MM.1S (cell line): ENCODE measurements around the gene LRRC49.

Experiments
- DNase-seq: peaks from one replicate; pipeline ENCODE4 v3.0.0-alpha.2; 2015
- H2AFZ ChIP-seq: fragments of 300-600 bp; sonication (generic); 2 replicates; pipeline ENCODE4 v1.6.0; 2016; ENCODE audit warnings: antibody characterized with exemption, low read length
- H3F3A ChIP-seq: fragments of 300-600 bp; sonication (generic); 2 replicates; pipeline ENCODE4 v1.6.1; 2016; ENCODE audit warnings: mild to moderate bottlenecking, antibody characterized with exemption, low read length, moderate library complexity, mixed read lengths; ENCODE audit not compliant: insufficient read depth
- H3K27ac ChIP-seq: fragments of 300-600 bp; sonication (generic); 2 replicates; pipeline ENCODE4 v1.5.1; 2016; ENCODE audit warnings: mild to moderate bottlenecking, low read length
- H3K27me3 ChIP-seq: fragments of 300-600 bp; sonication (generic); replicated peaks from 2 replicates; pipeline ENCODE4 v1.6.0; 2016; ENCODE audit warnings: low read length; ENCODE audit not compliant: insufficient read depth
- H3K36me3 ChIP-seq: fragments of 300-600 bp; sonication (generic); replicated peaks from 2 replicates; pipeline ENCODE4 v1.6.1; 2016; ENCODE audit warnings: mild to moderate bottlenecking, low read length, mixed read lengths; ENCODE audit not compliant: insufficient read depth
- H3K4me1 ChIP-seq: fragments of 300-600 bp; sonication (generic); 2 replicates; pipeline ENCODE4 v1.6.1; 2016; ENCODE audit warnings: low read length, mixed read lengths
- H3K4me2 ChIP-seq: fragments of 300-600 bp; sonication (generic); 2 replicates; pipeline ENCODE4 v1.6.0; 2016; ENCODE audit warnings: low read depth, low read length
- H3K4me3 ChIP-seq: fragments of 300-600 bp; sonication (generic); 2 replicates; pipeline ENCODE4 v1.5.1; 2016; ENCODE audit warnings: low read length, mixed read lengths
- H3K79me2 ChIP-seq: fragments of 300-600 bp; sonication (generic); 2 replicates; pipeline ENCODE4 v1.6.1; 2016; ENCODE audit warnings: mixed run types, low read length, mixed read lengths
- H3K9ac ChIP-seq: fragments of 300-600 bp; sonication (generic); 2 replicates; pipeline ENCODE4 v1.6.1; 2016; ENCODE audit warnings: low read length, mixed read lengths
- H3K9me2 ChIP-seq: fragments of 300-600 bp; sonication (generic); replicated peaks from 2 replicates; pipeline ENCODE4 v1.6.1; 2016; ENCODE audit warnings: mild to moderate bottlenecking, low read length, mixed read lengths; ENCODE audit not compliant: insufficient read depth
- H3K9me3 ChIP-seq: fragments of 300-600 bp; sonication (generic); replicated peaks from 2 replicates; pipeline ENCODE4 v1.6.1; 2016; ENCODE audit warnings: mild to moderate bottlenecking, low read length, mixed read lengths; ENCODE audit not compliant: insufficient read depth
- H4K20me1 ChIP-seq: fragments of 300-600 bp; sonication (generic); 2 replicates; pipeline ENCODE4 v1.6.1; 2016; ENCODE audit warnings: mild to moderate bottlenecking, low read length, moderate library complexity, mixed read lengths; ENCODE audit not compliant: insufficient read depth
- CTCF ChIP-seq: fragments of 300-600 bp; sonication (generic); IDR thresholded peaks from 2 replicates; pipeline ENCODE4 v1.5.1; 2016; ENCODE audit warnings: antibody characterized with exemption, low read length, mixed read lengths
- EZH2 ChIP-seq: fragments of 300-600 bp; sonication (generic); optimal IDR thresholded peaks from 2 replicates; pipeline ENCODE3; 2017; ENCODE audit warnings: low read depth, mild to moderate bottlenecking, antibody characterized with exemption, low read length, mixed read lengths
- EZH2phosphoT487 ChIP-seq: fragments of 300-600 bp; sonication (generic); IDR thresholded peaks from 2 replicates; pipeline ENCODE4 v1.6.1; 2018; ENCODE audit warnings: antibody characterized with exemption, low read length

Gene LRRC49

GRCh38 chr15:70916531-70916930 is 23.9 kb downstream of the LRRC49 start:
- TF ChIP-seq CTCF (no peak), EZH2phosphoT487 (no peak), EZH2 (no peak)
- Histone ChIP-seq H3K4me2 (no peak overlapping the region), H3K9ac (no peak overlapping the region), H4K20me1 (no peaks in the 10 kb centered on the region), H3K4me3 (no peak overlapping the region), H3K27ac (no peak overlapping the region), H2AFZ (no peak overlapping the region), H3K9me3 (no peaks in the 10 kb centered on the region), H3K79me2 (no peaks in the 10 kb centered on the region), H3K36me3 (no peaks in the 10 kb centered on the region), H3F3A (no peaks in the 10 kb centered on the region), H3K27me3 (0 out of 2 replicates have a peak, but pooled peaks cover 15% of the 10 kb centered on the region), H3K4me1 (peaks cover 12% of the 10 kb centered on the region), H3K9me2 (no peaks in the 10 kb centered on the region)
- no peak for DNase-seq

GRCh38 chr15:70917955-70918354 is 25.3 kb downstream of the LRRC49 start:
- no peaks in the 10 kb centered on the region for H3K36me3 ChIP-seq
- H3K9ac ChIP-seq = no peak overlapping the region

GRCh38 chr15:70920981-70921696 is 28.5 kb downstream of the LRRC49 start:
- H3K27me3 ChIP-seq = peaks cover 18% of the 10 kb centered on the region; the same call in 1 of the 2 replicates
- no peaks in the 10 kb centered on the region for H3F3A ChIP-seq
- TF ChIP-seq EZH2phosphoT487 (no peak), EZH2 (no peak), CTCF (no peak)
- no peaks in the 10 kb centered on the region for H4K20me1 ChIP-seq
- H3K4me1 ChIP-seq = peaks cover 7% of the 10 kb centered on the region
- no peaks in the 10 kb centered on the region for H3K9me3 ChIP-seq
- no peak overlapping the region for H3K4me3 ChIP-seq
- no peak overlapping the region for H3K4me2 ChIP-seq
- no peaks in the 10 kb centered on the region for H3K36me3 ChIP-seq
- H3K79me2 ChIP-seq = no peaks in the 10 kb centered on the region
- H3K9me2 ChIP-seq = no peaks in the 10 kb centered on the region
- H2AFZ ChIP-seq = no peak overlapping the region
- no peak overlapping the region for H3K9ac ChIP-seq
- H3K27ac ChIP-seq = no peak overlapping the region
- DNase-seq = no peak

More at GRCh38 chr15:70917955-70918354, 25.3 kb downstream of the LRRC49 start:
- H3K27me3 ChIP-seq = 0 out of 2 replicates have a peak, but pooled peaks cover 15% of the 10 kb centered on the region
- DNase-seq = no peak
- no peak overlapping the region for H3K27ac ChIP-seq
- H3K4me2 ChIP-seq = no peak overlapping the region
- H3K9me3 ChIP-seq = no peaks in the 10 kb centered on the region
- H2AFZ ChIP-seq = no peak overlapping the region
- H3K9me2 ChIP-seq = no peaks in the 10 kb centered on the region
- peaks cover 7% of the 10 kb centered on the region for H3K4me1 ChIP-seq
- H3F3A ChIP-seq = no peaks in the 10 kb centered on the region
- no peak overlapping the region for H3K4me3 ChIP-seq
- H4K20me1 ChIP-seq = no peaks in the 10 kb centered on the region
- TF ChIP-seq EZH2phosphoT487 (no peak), EZH2 (no peak), CTCF (no peak)
- no peaks in the 10 kb centered on the region for H3K79me2 ChIP-seq
